ENCODE results near the gene RPS3.

DNA sequence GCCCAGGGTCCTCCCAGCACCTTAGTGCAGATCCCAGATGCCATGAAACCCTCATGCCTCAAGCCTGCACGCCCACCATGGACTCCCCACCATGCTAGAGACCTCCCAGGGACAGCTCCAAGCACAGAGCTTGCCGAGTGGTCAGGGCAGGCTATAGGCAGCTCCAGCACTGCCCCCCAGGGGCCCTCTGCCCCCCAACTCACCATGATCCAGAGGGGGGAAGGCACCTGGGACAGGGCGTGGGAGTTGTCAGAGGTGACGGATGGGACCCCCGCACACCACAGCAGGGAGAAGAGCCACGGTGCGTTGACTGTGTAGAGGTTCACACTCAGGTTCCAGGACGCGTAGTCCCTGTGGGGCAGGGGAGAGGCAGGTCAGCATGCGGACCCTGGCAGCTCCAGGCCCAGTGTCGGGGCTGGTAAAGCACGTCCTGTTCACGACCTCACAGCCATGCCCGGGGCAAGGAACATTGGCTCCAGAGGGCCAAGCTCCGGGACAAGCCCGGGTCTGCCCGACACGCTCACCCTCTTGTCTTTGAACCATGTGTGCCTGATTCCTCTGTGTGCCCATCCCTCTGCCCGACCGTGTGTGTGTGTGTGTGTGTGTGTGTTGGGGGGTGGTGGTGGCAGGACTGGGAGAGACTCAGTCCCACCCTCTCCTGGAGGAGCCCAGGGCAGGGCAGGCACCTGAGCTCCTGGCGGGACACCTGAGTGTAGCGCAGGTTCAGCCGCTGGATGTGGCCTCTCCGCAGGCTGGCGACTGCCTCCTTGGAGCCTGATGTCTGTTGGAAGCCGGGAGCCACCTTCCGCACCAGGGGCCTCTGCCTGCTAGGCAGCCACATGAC lies 41.9 kb downstream of the RPS3 start:
- TF ChIP-seq CTCF (IDR thresholded peaks at IDR 0.05; ENCODE audit: extremely low read depth in 1 of 2, insufficient read depth in 1 of 2, low read depth in 1 of 2, low read length in 2 of 2) (no peak), POLR2AphosphoS5 (IDR thresholded peaks at IDR 0.05; ENCODE audit: insufficient read depth, low read depth, low read length) (no peak), GATA2 (IDR thresholded peaks at IDR 0.05; ENCODE audit: insufficient read depth, insufficient read length, low read depth, low read length) (no peak), FOS (IDR thresholded peaks at IDR 0.05; ENCODE audit: borderline replicate concordance, insufficient read depth, low read length) (no peak), JUN (IDR thresholded peaks at IDR 0.05; ENCODE audit: borderline replicate concordance, insufficient read depth, insufficient read length, low read depth) (no peak), POLR2A (IDR thresholded peaks at IDR 0.05; ENCODE audit: low read depth, low read length) (no peak), EZH2 (IDR thresholded peaks at IDR 0.05; ENCODE audit: borderline replicate concordance, low read depth, low read length, severe bottlenecking) (no peak), MYC (IDR thresholded peaks at IDR 0.05; ENCODE audit: low read depth, low read length) (no peak)

Data from endothelial cell of umbilical vein (primary cell).